Testis (tissue), 3 donors: ENCODE results near the gene FAM234B. TPM values are rescaled to one million over a fixed set of nuclear protein-coding genes. Genes with fewer than 3 reads are reported as not detected.

Experiments used
- DNase-seq: peaks from one replicate; pipeline ENCODE4 v3.0.0-alpha.2; 2019
- H3K27ac ChIP-seq, 2 donors: fragments of 200-600 bp; sonication (generic); one replicate each; pipeline ENCODE4 v1.5.1; 2019
- H3K27me3 ChIP-seq: fragments of 200-600 bp; sonication (generic); one replicate; pipeline ENCODE4 v1.5.1; 2019
- H3K36me3 ChIP-seq: fragments of 200-600 bp; sonication (generic); one replicate; pipeline ENCODE4 v1.5.1; 2017; ENCODE audit warnings: low read depth; ENCODE audit errors: missing control alignments
- H3K4me1 ChIP-seq: fragments of 200-600 bp; sonication (generic); one replicate; pipeline ENCODE4 v1.5.1; 2019
- H3K4me3 ChIP-seq, 2 donors: fragments of 200-600 bp; sonication (generic); one replicate each; pipeline ENCODE4 v1.5.1; 2017 to 2019
- H3K9me3 ChIP-seq: fragments of 200-600 bp; sonication (generic); one replicate; pipeline ENCODE4 v1.5.1; 2017
- CTCF ChIP-seq, 3 experiments: fragments of 450-650 bp in 2 of 3; fragments of 200-600 bp in 1 of 3; sonication (generic) in 1 of 3; IDR thresholded peaks; one replicate each; pipeline ENCODE4 v1.5.1; 2016 to 2019; ENCODE audit warnings: antibody characterized with exemption in 3 of 3, mild to moderate bottlenecking in 2 of 3, moderate library complexity in 1 of 3
- POLR2A ChIP-seq: fragments of 450-650 bp; IDR thresholded peaks from one replicate; pipeline ENCODE4 v1.6.1; 2017; ENCODE audit warnings: antibody characterized with exemption, mild to moderate bottlenecking, moderate library complexity
- WGBS, 2 donors: methylation state at CpG; one replicate each; pipeline ENCODE4 v1.1.5; 2018; 5-methylcytosine and 5-hydroxymethylcytosine counted together
- intact Hi-C: fragments of 100-400 bp; cut with DNase I; formaldehyde crosslinking; loops from one replicate; pipeline ENCODE4 v1.15.1; 2023; ENCODE audit warnings: low total_unique reads
- polyA plus RNA-seq: library from polyadenylated mRNA; stranded (reverse); fragments of 350-450 nt; fragmentation: Illumina TruSeq; extraction: RNeasy Lipid Tissue Mini Kit (QIAGEN cat#74804); gene quantifications from one replicate; pipeline ENCODE4 v1.2.3, GENCODE V29; 2014; ENCODE audit warnings: low read depth, low replicate concordance; ENCODE audit not compliant: insufficient read depth
- total RNA-seq, 2 donors: library from RNA; depleted of rRNA; stranded (reverse); fragments of >200 nt; gene quantifications; one replicate each; pipeline ENCODE4 v1.2.3, GENCODE V29; 2016

FAM234B gene
- total and polyA plus RNA-seq, 3 donors from 2014 or later, result 11.0 to 13.2 (median 13.0) TPM

- Histone ChIP-seq H3K9me3 (no peaks in the 10 kb centered on the region), H3K4me3 (no peak overlapping the region), H3K27ac (no peak overlapping the region), H3K36me3 (no peaks in the 10 kb centered on the region), H3K4me1 (no peaks in the 10 kb centered on the region), H3K27me3 (no peaks in the 10 kb centered on the region)
- no peak for TF ChIP-seq POLR2A
- TF ChIP-seq CTCF (IDR thresholded peaks at IDR 0.05), result no peak
- DNase-seq, result no peak
- intact Hi-C loops, result no loop called here
- WGBS, 2 donors, result 81 to 94% methylated on average over 2 of the region's 2 CpGs
Observed at GRCh38 chr12:13060581-13060980, 16.4 kb downstream of the FAM234B start.

GRCh38 chr12:13061377-13061776 is 17.2 kb downstream of the FAM234B start:
- H3K36me3 ChIP-seq, result no peaks in the 10 kb centered on the region
- TF ChIP-seq CTCF (IDR thresholded peaks at IDR 0.05), result no peak
- TF ChIP-seq POLR2A, result no peak
- WGBS, 2 donors, result 82 to 87% methylated on average over 5 of the region's 5 CpGs
- intact Hi-C loops, result no loop called here
- no peaks in the 10 kb centered on the region for H3K9me3 ChIP-seq
- no peak overlapping the region for H3K27ac ChIP-seq
- no peak overlapping the region for H3K4me3 ChIP-seq
- no peaks in the 10 kb centered on the region for H3K4me1 ChIP-seq
- no peak for DNase-seq
- H3K27me3 ChIP-seq, result no peaks in the 10 kb centered on the region

GRCh38 chr12:13062669-13063068 is 18.5 kb downstream of the FAM234B start:
- Histone ChIP-seq H3K36me3 (no peaks in the 10 kb centered on the region), H3K27me3 (no peaks in the 10 kb centered on the region), H3K4me1 (no peaks in the 10 kb centered on the region), H3K9me3 (no peaks in the 10 kb centered on the region), H3K27ac (no peak overlapping the region), H3K4me3 (no peak overlapping the region)
- no peak for TF ChIP-seq POLR2A
- TF ChIP-seq CTCF (IDR thresholded peaks at IDR 0.05), result no peak
- intact Hi-C loops, result no loop called here
- no peak for DNase-seq
- WGBS, 2 donors, result 82 to 87% methylated on average over 5 of the region's 5 CpGs

GRCh38 chr12:13066014-13066413 is 21.8 kb downstream of the FAM234B start:
- no peaks in the 10 kb centered on the region for H3K36me3 ChIP-seq
- 81 to 84% methylated on average over 2 of the region's 2 CpGs for whole genome bisulfite sequencing, 2 donors
- H3K4me1 ChIP-seq, result no peaks in the 10 kb centered on the region
- intact Hi-C loops, result no loop called here
- no peak overlapping the region for H3K27ac ChIP-seq
- no peak overlapping the region for H3K4me3 ChIP-seq
- TF ChIP-seq CTCF (IDR thresholded peaks at IDR 0.05) (no peak), POLR2A (no peak)
- no peaks in the 10 kb centered on the region for H3K27me3 ChIP-seq
- DNase-seq, result no peak
- H3K9me3 ChIP-seq, result no peaks in the 10 kb centered on the region

- Histone ChIP-seq H3K27me3 (no peaks in the 10 kb centered on the region), H3K9me3 (no peaks in the 10 kb centered on the region), H3K4me1 (no peaks in the 10 kb centered on the region), H3K4me3 (no peak overlapping the region), H3K27ac (no peak overlapping the region), H3K36me3 (no peaks in the 10 kb centered on the region)
- TF ChIP-seq POLR2A, result no peak
- no peak for TF ChIP-seq CTCF (IDR thresholded peaks at IDR 0.05)
- intact Hi-C loops, result no loop called here
- 92% methylated on average over 7 of the region's 7 CpGs for WGBS, 2 donors
- no peak for DNase-seq
Observed at GRCh38 chr12:13066459-13066858, 22.3 kb downstream of the FAM234B start.
